ENCODE data around the gene CCL5.

GRCh38 chr17:35909408-35909807 lies 29.2 kb upstream of the CCL5 start:
- TF ChIP-seq CTCF (conservative IDR thresholded peaks at IDR 0.05; ENCODE audit: low read depth in 2 of 2) (no peak), ZNF114 (CRISPR knock-in tag; IDR thresholded peaks at IDR 0.05) (no peak), REST (IDR thresholded peaks at IDR 0.05; ENCODE audit: unreplicated experiment) (no peak), CREB1 (CRISPR knock-in tag; IDR thresholded peaks at IDR 0.05; ENCODE audit: low read depth) (no peak), POLR2AphosphoS5 (IDR thresholded peaks at IDR 0.05; ENCODE audit: low read depth) (no peak)

All from GM23338 (cell line).